Stimulated activated CD8-positive, alpha-beta memory T cell treated with anti-CD3 and anti-CD28 coated beads, Interleukin-12 subunit alpha, Interleukin-12 subunit beta, amount 100 ng/mL, for 1 hour (primary cell): ENCODE data around the gene MBP.
"Not testable (repeated sequence)": the region's sequence is repeated elsewhere in the genome, so short reads cannot be mapped to it uniquely, and the experiment has no call there.

Source experiments
- DNase-seq: peaks from one replicate; pipeline ENCODE4 v3.0.0-alpha.2; 2020; ENCODE audit warnings: low read depth

The MBP gene

GRCh38 chr18:76970770-76971559 lies 161.6 kb downstream of the MBP start:
- DNase-seq = no peak

- DNase-seq = no peak
These were observed 164.7 kb downstream of the MBP start for GRCh38 chr18:76967721-76968472.

GRCh38 chr18:76967299-76967698 lies 165.3 kb downstream of the MBP start:
- not testable (repeated sequence) for DNase-seq

- DNase-seq = not testable (repeated sequence)
These were observed 166.9 kb downstream of the MBP start for GRCh38 chr18:76965555-76966151.

GRCh38 chr18:76963936-76964335 lies 168.6 kb downstream of the MBP start:
- DNase-seq = no peak

- DNase-seq = no peak
These were observed 169.7 kb downstream of the MBP start for GRCh38 chr18:76962851-76963250.

- DNase-seq = no peak
These were observed 172.0 kb downstream of the MBP start for GRCh38 chr18:76960528-76961035.

- DNase-seq = no peak
These were observed 173.0 kb downstream of the MBP start for GRCh38 chr18:76959605-76960004.

- DNase-seq = no peak
These were observed 173.8 kb downstream of the MBP start for GRCh38 chr18:76958692-76959341.

- DNase-seq = no peak
These were observed 174.9 kb downstream of the MBP start for GRCh38 chr18:76957384-76958355.

GRCh38 chr18:76956648-76957047 lies 175.9 kb downstream of the MBP start:
- DNase-seq = no peak

GRCh38 chr18:76955524-76956170 lies 176.9 kb downstream of the MBP start:
- DNase-seq = no peak

GRCh38 chr18:76953583-76954233 lies 178.9 kb downstream of the MBP start:
- DNase-seq = no peak

GRCh38 chr18:76953156-76953555 lies 179.4 kb downstream of the MBP start:
- no peak for DNase-seq

- no peak for DNase-seq
These were observed 179.8 kb downstream of the MBP start for GRCh38 chr18:76952747-76953146.

GRCh38 chr18:76951456-76952247 lies 180.9 kb downstream of the MBP start:
- no peak for DNase-seq

GRCh38 chr18:76948345-76948744 lies 184.2 kb downstream of the MBP start:
- no peak for DNase-seq

GRCh38 chr18:76944346-76944745 lies 188.2 kb downstream of the MBP start:
- not testable (repeated sequence) for DNase-seq
